Activated CD4-positive, CD25-positive, alpha-beta regulatory T cell treated with anti-CD3 and anti-CD28 coated beads, Interleukin-2, amount 50 U/mL, for 16 hours (primary cell): ENCODE results near the gene ITGB3.
"Not testable (repeated sequence)": the region's sequence is repeated elsewhere in the genome, so short reads cannot be mapped to it uniquely, and the experiment has no call there.

Experiments
- DNase-seq: peaks from one replicate; pipeline ENCODE4 v3.0.0-alpha.2; 2020; ENCODE audit warnings: low read depth, low spot score

The ITGB3 gene

GRCh38 chr17:47244697-47245096, 8.9 kb upstream of the ITGB3 start:
- DNase-seq: no peak

GRCh38 chr17:47246120-47246519, 7.5 kb upstream of the ITGB3 start:
- DNase-seq: no peak

DNA sequence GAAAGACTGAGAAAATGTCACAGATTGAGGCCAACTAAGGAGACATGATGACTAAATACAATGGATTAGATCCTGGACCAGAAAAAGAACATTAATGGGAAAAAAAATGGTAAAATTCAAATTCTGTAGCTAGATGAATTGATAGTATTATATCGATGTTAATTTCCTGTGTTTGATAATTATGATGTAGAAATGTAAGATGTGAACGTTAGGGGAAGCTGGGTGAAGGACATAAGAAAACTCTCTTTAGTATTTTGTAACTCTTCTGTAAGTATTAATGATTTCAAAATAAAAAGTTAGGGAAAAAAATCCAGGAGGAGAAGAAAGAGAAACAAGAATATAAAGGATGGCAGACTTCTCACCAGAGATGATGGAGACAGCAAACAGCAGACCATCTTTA, 2.8 kb upstream of the ITGB3 start:
- no peak for DNase-seq

- DNase-seq: no peak
Observed at GRCh38 chr17:47251421-47251940, 2.1 kb upstream of the ITGB3 start.

DNA sequence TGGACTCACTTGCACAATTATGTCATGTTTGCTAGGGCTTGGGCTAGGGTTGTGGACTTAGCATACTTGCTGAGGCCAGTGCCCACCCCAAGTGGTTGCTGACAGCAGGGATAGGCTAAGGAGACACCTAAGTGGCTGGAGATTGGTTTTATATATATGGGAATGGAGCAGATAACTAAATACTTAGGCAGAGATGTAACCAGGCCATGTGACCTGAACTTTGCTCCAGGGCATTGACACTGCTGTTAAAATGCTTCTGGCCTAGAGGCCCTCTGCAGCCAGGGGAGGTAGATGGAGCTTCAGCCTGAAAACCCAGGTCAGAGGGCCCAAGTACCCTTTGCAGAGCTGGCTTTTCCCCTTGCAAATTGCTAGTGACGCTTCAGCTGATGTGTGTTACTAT, 1.4 kb upstream of the ITGB3 start:
- no peak for DNase-seq

- no peak for DNase-seq
Observed at GRCh38 chr17:47252766-47253512, 688 bp upstream of the ITGB3 start.

DNA sequence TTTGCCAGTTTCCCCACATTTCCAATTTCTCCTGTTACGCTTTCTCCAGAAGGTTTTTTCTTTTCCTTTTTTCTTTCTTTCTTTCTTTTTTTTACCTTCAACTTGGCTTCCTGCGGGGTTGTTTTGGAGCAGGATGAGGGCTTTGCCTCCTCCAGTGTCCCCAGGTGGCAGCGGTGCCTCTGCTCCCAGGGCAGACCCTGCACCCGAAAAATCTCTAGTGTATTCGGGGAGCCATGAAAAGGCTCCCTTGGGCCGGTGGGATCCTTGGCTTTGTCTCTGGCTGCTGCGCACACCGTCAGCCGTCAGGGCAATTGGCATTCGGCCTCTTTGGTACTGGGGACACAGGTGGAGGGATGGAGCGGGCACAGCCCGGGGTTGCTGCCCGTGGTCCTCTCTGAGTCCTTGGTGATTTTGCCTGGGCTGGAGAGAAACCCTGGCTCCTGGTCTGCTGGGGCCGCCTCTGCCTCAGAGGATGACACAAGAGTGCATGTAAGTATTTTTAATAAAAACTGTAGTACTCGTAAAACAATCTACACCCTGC, 846 bp downstream of the ITGB3 start:
- DNase-seq: no peak

- DNase-seq: no peak
Observed at GRCh38 chr17:47257651-47258339, 4.2 kb downstream of the ITGB3 start.

- no peak for DNase-seq
Observed at GRCh38 chr17:47262586-47262985, 9.0 kb downstream of the ITGB3 start.

DNA sequence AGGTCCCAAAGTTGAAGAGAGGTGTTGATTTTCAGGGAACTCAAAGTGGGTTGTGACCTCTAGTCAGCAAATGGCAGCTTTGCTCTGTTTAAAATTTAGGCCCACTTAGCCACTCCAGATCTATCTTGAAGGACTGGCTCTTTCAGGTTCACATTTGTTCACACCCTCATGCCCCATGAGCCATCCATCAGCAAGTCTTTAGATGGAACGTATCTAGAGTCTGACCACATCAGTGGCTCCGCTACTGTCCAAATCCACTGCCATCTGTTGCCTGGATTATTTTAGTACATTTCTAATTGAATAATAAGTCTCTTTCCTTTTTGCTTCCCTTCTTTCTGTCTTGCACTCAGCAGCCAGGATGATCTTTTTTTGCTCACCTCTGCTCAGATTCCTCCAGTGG, 10.5 kb downstream of the ITGB3 start:
- DNase-seq: no peak

GRCh38 chr17:47265983-47266541, 12.4 kb downstream of the ITGB3 start:
- DNase-seq: no peak

GRCh38 chr17:47266782-47267181, 13.2 kb downstream of the ITGB3 start:
- DNase-seq: no peak

DNA sequence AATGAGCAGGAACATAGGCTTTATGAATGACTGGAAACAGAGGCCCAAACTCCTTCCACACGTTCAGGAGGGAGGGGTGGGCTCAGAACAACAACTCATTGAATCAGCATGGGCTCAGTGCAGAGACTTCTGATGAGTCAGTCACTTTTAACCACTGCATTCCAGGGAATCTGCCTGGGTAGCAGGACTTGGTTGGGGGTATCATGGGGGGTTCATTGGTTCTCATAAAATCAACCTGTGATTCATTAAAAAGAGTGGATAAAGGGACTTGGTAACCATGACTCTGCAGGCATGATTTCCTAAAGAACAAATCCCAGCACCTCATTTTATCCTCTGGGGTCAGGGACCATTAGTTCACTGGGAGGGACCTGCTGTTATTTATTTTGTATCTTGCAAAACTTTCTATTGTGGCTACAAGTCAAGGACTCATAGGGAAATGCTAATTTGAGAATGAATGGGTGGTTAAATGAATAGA, 13.8 kb downstream of the ITGB3 start:
- DNase-seq: no peak

- DNase-seq: not testable (repeated sequence)
Observed at GRCh38 chr17:47268964-47269363, 15.3 kb downstream of the ITGB3 start.

DNA sequence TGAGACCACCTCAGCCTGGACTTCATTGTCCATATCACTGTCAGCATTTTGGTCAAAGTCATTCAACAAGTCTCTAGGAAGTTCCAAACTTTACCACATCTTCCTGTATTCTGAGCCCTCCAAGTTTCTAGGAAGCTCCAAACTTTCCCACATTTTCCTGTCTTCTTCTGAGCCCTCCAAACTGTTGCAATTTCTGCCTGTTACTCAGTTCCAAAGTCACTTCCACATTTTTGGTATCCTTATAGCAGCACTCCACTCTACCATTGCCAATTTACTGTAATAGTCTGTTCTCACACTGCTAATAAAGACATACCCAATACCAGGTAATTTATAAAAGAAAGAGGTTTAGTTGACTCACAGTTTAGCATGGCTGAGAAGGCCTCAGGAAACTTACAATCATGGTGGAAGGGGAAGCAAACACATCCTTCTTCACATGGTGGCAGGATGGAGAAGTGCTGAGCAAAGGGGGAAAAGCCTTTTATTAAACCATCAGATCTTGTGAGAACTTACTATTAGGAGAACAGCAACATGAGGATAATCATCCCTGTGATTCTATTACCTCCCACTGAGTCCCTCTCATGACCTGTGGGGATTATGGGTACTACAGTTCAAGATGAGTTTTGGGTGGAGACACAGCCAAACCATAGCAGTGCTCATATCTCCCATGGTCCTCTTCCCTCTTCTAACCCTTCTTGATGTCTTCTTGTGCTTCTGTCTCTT, 16.1 kb downstream of the ITGB3 start:
- not testable (repeated sequence) for DNase-seq

DNA sequence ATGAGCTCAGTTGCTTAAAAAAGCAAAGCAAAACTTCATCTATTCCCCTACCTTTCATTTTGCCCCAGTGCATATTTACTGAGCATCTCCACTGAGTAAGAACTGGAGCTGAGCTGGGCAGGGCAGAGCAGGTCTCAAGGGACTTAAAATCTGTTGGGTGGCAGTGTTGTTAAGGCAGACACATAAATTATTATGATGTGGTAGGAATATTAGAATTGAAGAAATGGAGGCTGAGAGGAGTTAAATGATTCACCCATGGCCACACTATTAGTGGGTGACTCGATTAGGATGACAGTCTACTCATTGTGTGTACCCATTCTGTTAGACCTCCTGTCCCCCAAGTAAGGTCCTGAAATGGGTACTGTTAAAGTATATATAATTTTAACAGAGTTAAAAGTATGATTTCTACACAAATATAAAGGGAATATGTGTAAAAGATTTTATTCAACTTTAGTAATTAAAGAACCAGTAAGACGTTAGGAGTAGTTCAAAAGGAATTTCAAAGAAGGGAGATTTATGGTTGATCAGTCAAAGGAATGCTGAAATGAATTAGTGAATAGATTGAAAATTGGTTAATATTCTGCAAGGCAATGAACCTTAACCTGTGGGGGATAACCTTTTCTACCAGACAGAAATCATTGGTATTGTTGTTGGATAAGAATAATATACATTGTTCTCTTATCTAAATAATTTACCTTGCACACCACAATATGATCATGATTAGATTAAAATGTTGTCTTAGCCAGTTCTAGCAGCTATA, 17.5 kb downstream of the ITGB3 start:
- no peak for DNase-seq

DNA sequence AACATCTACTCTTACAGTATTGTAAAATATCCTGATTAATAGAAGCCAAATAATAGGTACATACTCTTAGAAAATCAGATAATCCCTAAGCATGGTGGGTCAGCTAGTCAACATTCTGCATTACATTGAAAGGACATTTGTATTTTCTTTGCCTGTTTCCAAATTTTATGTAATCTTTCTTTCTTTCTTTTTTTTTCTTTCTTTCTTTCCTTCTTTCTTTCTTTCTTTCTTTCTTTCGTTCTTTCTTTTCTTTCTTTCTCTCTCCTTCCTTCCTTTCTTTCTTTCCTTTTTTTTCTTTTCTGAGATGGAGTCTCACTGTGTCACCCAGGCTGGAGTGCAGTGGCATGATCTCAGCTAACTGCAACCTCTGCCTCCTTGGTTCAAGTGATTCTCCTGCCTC, 18.9 kb downstream of the ITGB3 start:
- DNase-seq: no peak

DNA sequence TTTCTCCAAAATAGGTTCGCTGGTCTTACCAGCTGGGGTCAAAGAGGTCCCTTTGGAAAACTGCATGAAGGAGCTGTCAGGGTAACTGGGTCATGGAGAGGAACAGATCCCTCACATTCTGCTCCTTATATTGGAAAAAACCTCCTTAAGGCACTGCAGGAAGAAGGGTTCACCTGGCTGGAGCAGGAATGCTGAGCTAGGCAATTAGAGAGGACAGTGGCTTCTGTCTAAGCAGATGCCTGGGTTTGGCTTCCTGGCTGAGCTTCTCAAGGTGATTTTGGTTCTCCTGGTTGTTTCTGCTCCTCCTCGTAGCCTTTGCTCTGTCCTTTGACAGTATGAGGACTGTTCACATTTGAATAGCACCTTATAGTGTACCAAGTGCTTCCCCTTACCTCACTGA, 19.6 kb downstream of the ITGB3 start:
- no peak for DNase-seq

GRCh38 chr17:47274319-47275069, 20.9 kb downstream of the ITGB3 start:
- DNase-seq: no peak
